ENCODE results near the gene TMEM256.

DNA sequence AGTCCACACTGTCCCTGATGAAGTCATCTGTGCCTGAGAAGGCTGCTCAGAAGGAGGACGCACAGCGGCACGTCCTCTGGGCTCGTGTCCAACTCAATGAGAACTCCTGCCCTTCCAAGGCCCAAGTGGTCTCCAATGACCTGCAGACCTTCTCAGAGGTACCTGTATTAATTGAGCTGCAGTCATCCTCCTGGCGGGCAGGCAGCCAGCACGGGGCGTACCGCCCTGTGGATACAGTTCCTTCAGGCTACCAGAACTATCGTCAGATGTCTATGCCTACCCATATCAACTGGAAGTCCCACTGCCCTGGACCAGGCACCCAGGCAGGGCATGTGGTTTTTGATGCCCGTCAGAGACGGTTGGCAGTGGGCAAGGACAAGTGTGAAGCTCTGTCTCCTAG, 28.4 kb upstream of the TMEM256 start:
- TF ChIP-seq POLR2A (IDR thresholded peaks at IDR 0.05; ENCODE audit: low read length) (no peak), GATA1 (IDR thresholded peaks at IDR 0.05; ENCODE audit: low read depth, low read length) (no peak)
